Measurements from ENCODE around the gene SLIT2. TPM values are rescaled to one million over a fixed set of nuclear protein-coding genes. Genes with fewer than 3 reads are reported as not detected.

Gene SLIT2
- total RNA-seq, 1 donor from 2014 or later = 11.2 TPM

GRCh38 chr4:20297261-20297660 lies 45.6 kb downstream of the SLIT2 start:
- no peaks in the 10 kb centered on the region for H3K4me1 Mint-ChIP-seq (ENCODE audit: low read depth, unreplicated experiment)
- H3K27ac ChIP-seq (ENCODE audit: low read depth, low read length) = no peak overlapping the region
- H3K79me2 ChIP-seq (ENCODE audit: insufficient read depth, low read length) = no peaks in the 10 kb centered on the region
- H3K36me3 ChIP-seq (ENCODE audit: insufficient read depth, low read length) = no peaks in the 10 kb centered on the region
- H3K27me3 ChIP-seq (ENCODE audit: insufficient read depth, low read length) = no peaks in the 10 kb centered on the region
- H3K27me3 Mint-ChIP-seq (ENCODE audit: low read depth, unreplicated experiment) = no peaks in the 10 kb centered on the region
- no peak overlapping the region for H3K4me3 Mint-ChIP-seq (ENCODE audit: unreplicated experiment)
- H3K9me3 ChIP-seq (ENCODE audit: insufficient read depth, low read depth, low read length) = no peaks in the 10 kb centered on the region
- H3K9ac ChIP-seq (ENCODE audit: low read length) = no peak overlapping the region
- FAIRE-seq (no peak), DNase-seq (ENCODE audit: low read depth) (no peak)
- H3K4me2 ChIP-seq (ENCODE audit: low read length) = no peak overlapping the region
- no peaks in the 10 kb centered on the region for H3K9me3 Mint-ChIP-seq (ENCODE audit: unreplicated experiment)
- H2AFZ ChIP-seq (ENCODE audit: low read depth, low read length) = no peak overlapping the region
- H3K36me3 Mint-ChIP-seq (ENCODE audit: low read depth, unreplicated experiment) = no peaks in the 10 kb centered on the region
- no peak overlapping the region for H3K27ac Mint-ChIP-seq (ENCODE audit: unreplicated experiment)
- H3K4me1 ChIP-seq (ENCODE audit: insufficient read depth, low read length) = no peaks in the 10 kb centered on the region
- H4K20me1 ChIP-seq (ENCODE audit: insufficient read depth, low read length) = no peaks in the 10 kb centered on the region
- no peak overlapping the region for H3K4me3 ChIP-seq (ENCODE audit: insufficient read depth, low read depth, low read length)
- TF ChIP-seq EZH2 (IDR thresholded peaks at IDR 0.05; ENCODE audit: insufficient read depth, low read length) (no peak), CTCF (IDR thresholded peaks at IDR 0.05; ENCODE audit: insufficient read depth, low read depth, low read length) (no peak)

GRCh38 chr4:20297783-20298182 lies 46.1 kb downstream of the SLIT2 start:
- Mint-ChIP-seq H3K4me3 (ENCODE audit: unreplicated experiment) (no peak overlapping the region), H3K4me1 (ENCODE audit: low read depth, unreplicated experiment) (no peaks in the 10 kb centered on the region), H3K9me3 (ENCODE audit: unreplicated experiment) (no peaks in the 10 kb centered on the region), H3K27me3 (ENCODE audit: low read depth, unreplicated experiment) (no peaks in the 10 kb centered on the region), H3K27ac (ENCODE audit: unreplicated experiment) (no peak overlapping the region), H3K36me3 (ENCODE audit: low read depth, unreplicated experiment) (no peaks in the 10 kb centered on the region)
- Histone ChIP-seq H3K79me2 (ENCODE audit: insufficient read depth, low read length) (no peaks in the 10 kb centered on the region), H3K4me1 (ENCODE audit: insufficient read depth, low read length) (no peaks in the 10 kb centered on the region), H4K20me1 (ENCODE audit: insufficient read depth, low read length) (no peaks in the 10 kb centered on the region), H3K27ac (ENCODE audit: low read depth, low read length) (no peak overlapping the region), H3K4me2 (ENCODE audit: low read length) (no peak overlapping the region), H3K27me3 (ENCODE audit: insufficient read depth, low read length) (no peaks in the 10 kb centered on the region), H3K36me3 (ENCODE audit: insufficient read depth, low read length) (no peaks in the 10 kb centered on the region), H3K9ac (ENCODE audit: low read length) (no peak overlapping the region), H2AFZ (ENCODE audit: low read depth, low read length) (no peak overlapping the region), H3K4me3 (ENCODE audit: insufficient read depth, low read depth, low read length) (no peak overlapping the region), H3K9me3 (ENCODE audit: insufficient read depth, low read depth, low read length) (no peaks in the 10 kb centered on the region)
- peak; percentile 68 for FAIRE-seq
- no peak for TF ChIP-seq CTCF (IDR thresholded peaks at IDR 0.05; ENCODE audit: insufficient read depth, low read depth, low read length)
- no peak for TF ChIP-seq EZH2 (IDR thresholded peaks at IDR 0.05; ENCODE audit: insufficient read depth, low read length)
- no peak for DNase-seq (ENCODE audit: low read depth)

- no peaks in the 10 kb centered on the region for H3K36me3 Mint-ChIP-seq (ENCODE audit: low read depth, unreplicated experiment)
- Histone ChIP-seq H3K79me2 (ENCODE audit: insufficient read depth, low read length) (no peaks in the 10 kb centered on the region), H3K9me3 (ENCODE audit: insufficient read depth, low read depth, low read length) (no peaks in the 10 kb centered on the region), H3K27ac (ENCODE audit: low read depth, low read length) (no peak overlapping the region), H3K4me2 (ENCODE audit: low read length) (no peak overlapping the region), H3K4me1 (ENCODE audit: insufficient read depth, low read length) (no peaks in the 10 kb centered on the region), H3K27me3 (ENCODE audit: insufficient read depth, low read length) (no peaks in the 10 kb centered on the region), H3K4me3 (ENCODE audit: insufficient read depth, low read depth, low read length) (no peak overlapping the region), H3K36me3 (ENCODE audit: insufficient read depth, low read length) (no peaks in the 10 kb centered on the region), H2AFZ (ENCODE audit: low read depth, low read length) (no peak overlapping the region), H3K9ac (ENCODE audit: low read length) (no peak overlapping the region), H4K20me1 (ENCODE audit: insufficient read depth, low read length) (no peaks in the 10 kb centered on the region)
- H3K4me3 Mint-ChIP-seq (ENCODE audit: unreplicated experiment) = no peak overlapping the region
- FAIRE-seq (no peak), DNase-seq (ENCODE audit: low read depth) (no peak)
- H3K27me3 Mint-ChIP-seq (ENCODE audit: low read depth, unreplicated experiment) = no peaks in the 10 kb centered on the region
- no peak overlapping the region for H3K27ac Mint-ChIP-seq (ENCODE audit: unreplicated experiment)
- no peaks in the 10 kb centered on the region for H3K9me3 Mint-ChIP-seq (ENCODE audit: unreplicated experiment)
- H3K4me1 Mint-ChIP-seq (ENCODE audit: low read depth, unreplicated experiment) = no peaks in the 10 kb centered on the region
- no peak for TF ChIP-seq CTCF (IDR thresholded peaks at IDR 0.05; ENCODE audit: insufficient read depth, low read depth, low read length)
- TF ChIP-seq EZH2 (IDR thresholded peaks at IDR 0.05; ENCODE audit: insufficient read depth, low read length) = no peak
These were observed 46.8 kb downstream of the SLIT2 start for GRCh38 chr4:20298455-20298854.
